ENCODE data around the gene PARVG.

- no peak for TF ChIP-seq CTCF (IDR thresholded peaks at IDR 0.05; ENCODE audit: low read length)
- no peak for TF ChIP-seq EZH2phosphoT487 (IDR thresholded peaks at IDR 0.05; ENCODE audit: low read length)
- TF ChIP-seq EZH2 (optimal IDR thresholded peaks at IDR 0.05; ENCODE audit: low read depth, low read length) = no peak
Observed at GRCh38 chr22:44229331-44229730, 48.6 kb downstream of the PARVG start.
